Measurements from ENCODE around the gene RALGPS1.

The RALGPS1 gene

GRCh38 chr9:127093319-127094020 is 178.9 kb downstream of the RALGPS1 start:
- no peak for DNase-seq (ENCODE audit: low read depth in 1 of 2, low spot score in 1 of 2)

- DNase-seq (ENCODE audit: low read depth in 1 of 2, low spot score in 1 of 2), result no peak
Observed at GRCh38 chr9:127095411-127095810, 180.8 kb downstream of the RALGPS1 start.

- no peak for DNase-seq (ENCODE audit: low read depth in 1 of 2, low spot score in 1 of 2)
Observed at GRCh38 chr9:127096208-127096607, 181.6 kb downstream of the RALGPS1 start.

- DNase-seq (ENCODE audit: low read depth in 1 of 2, low spot score in 1 of 2), result no peak
Observed at GRCh38 chr9:127097683-127098082, 183.1 kb downstream of the RALGPS1 start.

GRCh38 chr9:127098916-127099553 is 184.5 kb downstream of the RALGPS1 start:
- DNase-seq (ENCODE audit: low read depth in 1 of 2, low spot score in 1 of 2), result no peak

GRCh38 chr9:127099664-127100063 is 185.1 kb downstream of the RALGPS1 start:
- DNase-seq (ENCODE audit: low read depth in 1 of 2, low spot score in 1 of 2), result no peak

GRCh38 chr9:127102176-127102575 is 187.6 kb downstream of the RALGPS1 start:
- no peak for DNase-seq (ENCODE audit: low read depth in 1 of 2, low spot score in 1 of 2)

GRCh38 chr9:127102788-127103187 is 188.2 kb downstream of the RALGPS1 start:
- no peak for DNase-seq (ENCODE audit: low read depth in 1 of 2, low spot score in 1 of 2)

GRCh38 chr9:127104581-127105311 is 190.2 kb downstream of the RALGPS1 start:
- no peak for DNase-seq (ENCODE audit: low read depth in 1 of 2, low spot score in 1 of 2)

- DNase-seq (ENCODE audit: low read depth in 1 of 2, low spot score in 1 of 2), result no peak
Observed at GRCh38 chr9:127105805-127106465, 191.4 kb downstream of the RALGPS1 start.

GRCh38 chr9:127106466-127106855 is 191.9 kb downstream of the RALGPS1 start:
- no peak for DNase-seq (ENCODE audit: low read depth in 1 of 2, low spot score in 1 of 2)

GRCh38 chr9:127107171-127107928 is 192.8 kb downstream of the RALGPS1 start:
- no peak for DNase-seq (ENCODE audit: low read depth in 1 of 2, low spot score in 1 of 2)

- no peak for DNase-seq (ENCODE audit: low read depth in 1 of 2, low spot score in 1 of 2)
Observed at GRCh38 chr9:127107929-127108876, 193.6 kb downstream of the RALGPS1 start.

- DNase-seq (ENCODE audit: low read depth in 1 of 2, low spot score in 1 of 2), result no peak
Observed at GRCh38 chr9:127109212-127109711, 194.7 kb downstream of the RALGPS1 start.

- no peak for DNase-seq (ENCODE audit: low read depth in 1 of 2, low spot score in 1 of 2)
Observed at GRCh38 chr9:127112056-127112455, 197.5 kb downstream of the RALGPS1 start.

- no peak for DNase-seq (ENCODE audit: low read depth in 1 of 2, low spot score in 1 of 2)
Observed at GRCh38 chr9:127112735-127113161, 198.2 kb downstream of the RALGPS1 start.

GRCh38 chr9:127113191-127113972 is 198.8 kb downstream of the RALGPS1 start:
- DNase-seq (ENCODE audit: low read depth in 1 of 2, low spot score in 1 of 2), result no peak

GRCh38 chr9:127114606-127115005 is 200.0 kb downstream of the RALGPS1 start:
- no peak for DNase-seq (ENCODE audit: low read depth in 1 of 2, low spot score in 1 of 2)
